ENCODE results near the gene IGSF11.

Gene IGSF11

DNA sequence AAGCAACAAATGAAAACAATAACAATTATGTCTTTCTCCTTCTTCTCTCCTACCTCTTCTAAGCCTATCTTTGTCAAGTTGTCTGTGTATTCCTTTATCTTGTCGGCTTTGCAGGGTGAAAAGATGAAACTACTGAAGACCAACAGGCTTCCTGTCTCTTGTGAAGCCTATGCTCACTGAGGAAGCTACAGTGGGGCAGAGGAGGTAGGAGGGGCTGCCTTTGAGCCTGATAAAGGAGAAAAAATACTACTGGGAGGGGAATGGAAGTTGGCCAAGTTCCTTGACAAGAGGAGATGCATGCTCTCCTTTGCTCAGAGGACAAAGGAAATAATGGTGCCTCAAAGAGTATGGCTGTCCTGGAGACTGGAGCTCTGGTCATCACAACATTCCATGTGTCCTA lies 92.0 kb downstream of the IGSF11 start:
- TF ChIP-seq CTCF (IDR thresholded peaks at IDR 0.05; ENCODE audit: unreplicated experiment in 3 of 3), result no peak
- Mint-ChIP-seq H3K27ac (no peak overlapping the region), H3K9me3 (peaks cover 8% of the 10 kb centered on the region), H3K27me3 (ENCODE audit: low read depth) (no peaks in the 10 kb centered on the region), H3K4me1 (peaks cover 5% of the 10 kb centered on the region), H3K36me3 (ENCODE audit: low read depth) (no peaks in the 10 kb centered on the region), H3K4me3 (no peak overlapping the region)

GRCh38 chr3:118942195-118942594 lies 92.5 kb downstream of the IGSF11 start:
- peaks cover 5% of the 10 kb centered on the region for H3K4me1 Mint-ChIP-seq
- no peaks in the 10 kb centered on the region for H3K36me3 Mint-ChIP-seq (ENCODE audit: low read depth)
- peaks cover 8% of the 10 kb centered on the region for H3K9me3 Mint-ChIP-seq
- H3K27ac Mint-ChIP-seq, result no peak overlapping the region
- H3K27me3 Mint-ChIP-seq (ENCODE audit: low read depth), result no peaks in the 10 kb centered on the region
- H3K4me3 Mint-ChIP-seq, result no peak overlapping the region
- TF ChIP-seq CTCF (IDR thresholded peaks at IDR 0.05; ENCODE audit: unreplicated experiment in 3 of 3), result no peak

GRCh38 chr3:118941236-118941635 lies 93.4 kb downstream of the IGSF11 start:
- Mint-ChIP-seq H3K27me3 (ENCODE audit: low read depth) (no peaks in the 10 kb centered on the region), H3K9me3 (peaks cover 8% of the 10 kb centered on the region), H3K4me3 (no peak overlapping the region), H3K27ac (no peak overlapping the region), H3K4me1 (peaks cover 5% of the 10 kb centered on the region), H3K36me3 (ENCODE audit: low read depth) (no peaks in the 10 kb centered on the region)
- no peak for TF ChIP-seq CTCF (IDR thresholded peaks at IDR 0.05; ENCODE audit: unreplicated experiment in 3 of 3)

DNA sequence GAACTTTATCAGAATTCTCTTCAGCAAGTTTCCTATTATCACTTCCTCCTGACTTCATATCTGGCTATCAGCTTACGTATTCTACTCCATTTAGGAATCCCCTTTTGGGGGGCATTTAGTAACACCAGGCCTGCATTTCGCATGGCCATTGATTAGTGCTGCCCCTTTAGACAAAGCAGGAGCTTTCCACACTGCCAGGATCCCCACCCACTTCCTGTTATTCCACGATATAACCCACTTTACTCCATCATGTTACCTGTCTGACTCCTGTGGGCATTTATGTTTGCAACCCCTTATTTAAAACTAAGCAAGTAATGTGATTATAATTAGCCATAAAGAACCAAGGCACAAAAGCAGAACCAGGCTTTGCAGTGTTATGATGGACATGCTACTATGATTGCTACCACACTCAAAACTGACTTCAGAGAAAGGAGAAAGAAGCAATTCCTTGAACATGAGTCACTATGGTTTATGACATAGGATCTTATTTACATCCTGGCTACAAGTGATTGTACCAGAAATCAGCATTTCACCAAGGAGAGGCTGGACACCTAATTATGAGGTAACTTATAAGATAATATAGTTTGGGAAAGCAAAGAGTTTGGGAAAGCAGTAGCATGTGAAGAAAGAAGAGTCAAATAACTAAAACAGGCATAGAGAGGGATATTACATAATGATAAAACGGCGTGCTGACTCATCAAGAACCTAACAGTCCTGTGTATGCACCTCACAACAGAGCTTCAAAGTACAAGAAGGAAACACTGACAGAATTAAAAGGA lies 96.3 kb downstream of the IGSF11 start:
- Mint-ChIP-seq H3K36me3 (ENCODE audit: low read depth) (no peaks in the 10 kb centered on the region), H3K27ac (no peak overlapping the region), H3K4me3 (no peak overlapping the region), H3K9me3 (peaks cover 8% of the 10 kb centered on the region), H3K27me3 (ENCODE audit: low read depth) (no peaks in the 10 kb centered on the region), H3K4me1 (peaks cover 2% of the 10 kb centered on the region)
- TF ChIP-seq CTCF (IDR thresholded peaks at IDR 0.05; ENCODE audit: unreplicated experiment in 3 of 3), result no peak

GRCh38 chr3:118936811-118937210 lies 97.8 kb downstream of the IGSF11 start:
- no peaks in the 10 kb centered on the region for H3K27me3 Mint-ChIP-seq (ENCODE audit: low read depth)
- no peak overlapping the region for H3K27ac Mint-ChIP-seq
- no peaks in the 10 kb centered on the region for H3K36me3 Mint-ChIP-seq (ENCODE audit: low read depth)
- H3K9me3 Mint-ChIP-seq, result peaks cover 8% of the 10 kb centered on the region
- TF ChIP-seq CTCF (IDR thresholded peaks at IDR 0.05; ENCODE audit: unreplicated experiment in 3 of 3), result no peak
- H3K4me1 Mint-ChIP-seq, result no peaks in the 10 kb centered on the region
- H3K4me3 Mint-ChIP-seq, result no peak overlapping the region
